Measurements from ENCODE around the gene FAM98B. TPM values are rescaled to one million over a fixed set of nuclear protein-coding genes. Genes with fewer than 3 reads are reported as not detected.

Gene FAM98B
- total and polyA plus RNA-seq, 2 donors (not counting 1 experiment from before 2014, with no cell fraction given), result 1.4 to 21.5 TPM

GRCh38 chr15:38460543-38460942 lies 6.6 kb downstream of the FAM98B start:
- H3K36me3 ChIP-seq (replicated peaks in 1 of 2; ENCODE audit: control extremely low read depth in 1 of 2, control insufficient read depth in 1 of 2, extremely low read depth in 1 of 2, insufficient read depth in 2 of 2, low read length in 1 of 2), result no peaks in the 10 kb centered on the region
- Mint-ChIP-seq H3K4me1 (peaks cover 34% of the 10 kb centered on the region), H3K4me3 (no peak overlapping the region), H3K27me3 (no peaks in the 10 kb centered on the region), H3K27ac (no peak overlapping the region), H3K9me3 (ENCODE audit: insufficient read depth) (no peaks in the 10 kb centered on the region)
- H3K79me2 ChIP-seq (ENCODE audit: control insufficient read depth, insufficient read depth, low read length), result peaks cover 69% of the 10 kb centered on the region
- no peaks in the 10 kb centered on the region for H3K9me3 ChIP-seq (ENCODE audit: control extremely low read depth in 1 of 3, control insufficient read depth in 2 of 3, insufficient read depth in 1 of 3, low read length in 2 of 3)
- intact Hi-C loops (cut with micrococcal nuclease), result no loop called here
- H3K4me3 ChIP-seq (ENCODE audit: control extremely low read depth in 1 of 5, extremely low read depth in 1 of 5, insufficient read depth in 1 of 5, low read depth in 2 of 5, low read length in 4 of 5), result no peak overlapping the region
- H3K27me3 ChIP-seq (replicated peaks in 1 of 4; ENCODE audit: control extremely low read depth in 1 of 4, control insufficient read depth in 3 of 4, insufficient read depth in 4 of 4, low read length in 3 of 4), result no peaks in the 10 kb centered on the region
- H4K20me1 ChIP-seq (ENCODE audit: control insufficient read depth, insufficient read depth, low read length, poor library complexity, severe bottlenecking), result peaks cover 42% of the 10 kb centered on the region
- ATAC-seq (ENCODE audit: low read depth), result no peak
- no peak for DNase-seq
- H3K4me2 ChIP-seq (replicated peaks; ENCODE audit: low read depth, low read length, poor library complexity, severe bottlenecking), result peak overlapping the region; percentile 3
- H3K4me1 ChIP-seq (ENCODE audit: control insufficient read depth in 2 of 2, insufficient read depth in 2 of 2, low read length in 2 of 2), result peaks cover 0 to 7% of the 10 kb centered on the region in 2 donors
- ChIA-PET POLR2A (interaction anchor here (0.6 kb wide), 1 partner anchor 209 kb away, joined by 4 read pairs; no protein-coding TSS in a partner anchor), CTCF (interaction anchor here (1.0 to 2.2 kb wide), 5 partner anchors 12 to 222 kb away, joined by 3 to 10 read pairs (median 5); no protein-coding TSS in a partner anchor)
- H3K9ac ChIP-seq (ENCODE audit: low read length), result no peak overlapping the region
- H2AFZ ChIP-seq (ENCODE audit: insufficient read depth, low read depth, low read length, poor library complexity, severe bottlenecking), result no peak overlapping the region
- H3K27ac ChIP-seq (ENCODE audit: low read length in 2 of 2), result no peak overlapping the region
- TF ChIP-seq EZH2 (IDR thresholded peaks at IDR 0.05; ENCODE audit: borderline replicate concordance, insufficient read depth, low read depth, low read length, poor library complexity, severe bottlenecking), result no peak
- TF ChIP-seq, protein P1, sequence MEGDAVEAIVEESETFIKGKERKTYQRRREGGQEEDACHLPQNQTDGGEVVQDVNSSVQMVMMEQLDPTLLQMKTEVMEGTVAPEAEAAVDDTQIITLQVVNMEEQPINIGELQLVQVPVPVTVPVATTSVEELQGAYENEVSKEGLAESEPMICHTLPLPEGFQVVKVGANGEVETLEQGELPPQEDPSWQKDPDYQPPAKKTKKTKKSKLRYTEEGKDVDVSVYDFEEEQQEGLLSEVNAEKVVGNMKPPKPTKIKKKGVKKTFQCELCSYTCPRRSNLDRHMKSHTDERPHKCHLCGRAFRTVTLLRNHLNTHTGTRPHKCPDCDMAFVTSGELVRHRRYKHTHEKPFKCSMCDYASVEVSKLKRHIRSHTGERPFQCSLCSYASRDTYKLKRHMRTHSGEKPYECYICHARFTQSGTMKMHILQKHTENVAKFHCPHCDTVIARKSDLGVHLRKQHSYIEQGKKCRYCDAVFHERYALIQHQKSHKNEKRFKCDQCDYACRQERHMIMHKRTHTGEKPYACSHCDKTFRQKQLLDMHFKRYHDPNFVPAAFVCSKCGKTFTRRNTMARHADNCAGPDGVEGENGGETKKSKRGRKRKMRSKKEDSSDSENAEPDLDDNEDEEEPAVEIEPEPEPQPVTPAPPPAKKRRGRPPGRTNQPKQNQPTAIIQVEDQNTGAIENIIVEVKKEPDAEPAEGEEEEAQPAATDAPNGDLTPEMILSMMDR (IDR thresholded peaks at IDR 0.05), result no peak
- WGBS (ENCODE audit: insufficient coverage), result no CpG with 5 or more reads among the region's 3 CpGs

DNA sequence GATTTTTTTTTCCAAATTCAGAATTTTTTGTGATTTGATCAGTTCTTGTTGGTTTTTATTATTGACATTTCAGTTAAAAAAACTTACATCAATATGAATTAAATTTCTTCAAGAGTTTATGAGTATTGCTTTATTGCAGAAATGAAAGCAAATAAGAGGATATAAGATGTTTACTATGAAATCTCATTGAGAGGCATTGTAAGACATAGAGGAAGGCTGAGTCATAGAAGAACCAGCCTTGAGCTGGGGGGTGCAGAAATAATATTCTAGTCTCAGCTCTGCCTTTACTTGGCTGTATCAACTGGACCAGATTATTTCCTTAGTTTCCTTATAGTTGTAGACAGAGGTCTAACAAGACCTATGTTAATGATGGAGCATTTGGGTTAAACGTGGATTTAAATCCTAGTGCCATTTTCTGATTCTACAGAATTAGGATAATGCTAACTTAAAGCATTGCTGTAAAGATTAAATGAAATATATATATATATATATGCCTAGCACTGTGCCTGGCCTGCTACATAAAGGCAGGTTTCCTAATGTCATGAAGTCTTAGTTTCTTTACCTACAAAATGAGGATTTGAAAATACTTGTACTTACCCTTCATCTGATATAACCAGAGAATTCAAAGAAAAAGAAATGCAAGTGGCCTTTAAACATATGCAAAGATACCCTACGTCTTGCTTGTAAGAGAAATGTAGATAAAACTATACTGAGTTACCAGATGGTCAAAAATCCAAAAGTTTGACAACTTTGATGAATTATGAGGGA lies 7.3 kb downstream of the FAM98B start:
- peak; percentile 41 for ATAC-seq (ENCODE audit: low read depth)
- H3K4me1 Mint-ChIP-seq, result peaks cover 30% of the 10 kb centered on the region

More for the DNA sequence above, 7.3 kb downstream of the FAM98B start:
- Histone ChIP-seq H2AFZ (ENCODE audit: insufficient read depth, low read depth, low read length, poor library complexity, severe bottlenecking) (no peak overlapping the region), H3K4me3 (ENCODE audit: control extremely low read depth in 1 of 5, extremely low read depth in 1 of 5, insufficient read depth in 1 of 5, low read depth in 2 of 5, low read length in 4 of 5) (no peak overlapping the region), H3K27me3 (replicated peaks in 1 of 4; ENCODE audit: control extremely low read depth in 1 of 4, control insufficient read depth in 3 of 4, insufficient read depth in 4 of 4, low read length in 3 of 4) (no peaks in the 10 kb centered on the region), H3K79me2 (ENCODE audit: control insufficient read depth, insufficient read depth, low read length) (peaks cover 62% of the 10 kb centered on the region), H3K9me3 (ENCODE audit: control extremely low read depth in 1 of 3, control insufficient read depth in 2 of 3, insufficient read depth in 1 of 3, low read length in 2 of 3) (no peaks in the 10 kb centered on the region), H4K20me1 (ENCODE audit: control insufficient read depth, insufficient read depth, low read length, poor library complexity, severe bottlenecking) (peaks cover 42% of the 10 kb centered on the region), H3K4me2 (replicated peaks; ENCODE audit: low read depth, low read length, poor library complexity, severe bottlenecking) (no peak overlapping the region), H3K4me1 (ENCODE audit: control insufficient read depth in 2 of 2, insufficient read depth in 2 of 2, low read length in 2 of 2) (peaks cover 0 to 7% of the 10 kb centered on the region in 2 donors), H3K36me3 (replicated peaks in 1 of 2; ENCODE audit: control extremely low read depth in 1 of 2, control insufficient read depth in 1 of 2, extremely low read depth in 1 of 2, insufficient read depth in 2 of 2, low read length in 1 of 2) (no peaks in the 10 kb centered on the region), H3K9ac (ENCODE audit: low read length) (no peak overlapping the region), H3K27ac (ENCODE audit: low read length in 2 of 2) (no peak overlapping the region)
- POLR2A ChIA-PET, result interaction anchor here (0.6 kb wide), 1 partner anchor 210 kb away, joined by 4 read pairs; no protein-coding TSS in a partner anchor
- no peak for DNase-seq
- Mint-ChIP-seq H3K27me3 (no peaks in the 10 kb centered on the region), H3K4me3 (no peak overlapping the region), H3K27ac (no peak overlapping the region), H3K9me3 (ENCODE audit: insufficient read depth) (no peaks in the 10 kb centered on the region)
- TF ChIP-seq EZH2 (IDR thresholded peaks at IDR 0.05; ENCODE audit: borderline replicate concordance, insufficient read depth, low read depth, low read length, poor library complexity, severe bottlenecking), result no peak
- TF ChIP-seq, protein P1 (IDR thresholded peaks at IDR 0.05), result no peak
- CTCF ChIA-PET, result interaction anchor here (1.1 to 2.2 kb wide), 4 partner anchors 14 to 221 kb away, joined by 3 to 10 read pairs (median 6); no protein-coding TSS in a partner anchor
- WGBS (ENCODE audit: insufficient coverage), result no CpG with 5 or more reads among the region's 2 CpGs
- intact Hi-C loops (cut with micrococcal nuclease), result no loop called here

Measured in B cell (primary cell).